ENCODE results near the gene SLC2A1. TPM values are rescaled to one million over a fixed set of nuclear protein-coding genes. Genes with fewer than 3 reads are reported as not detected.
A peak's percentile ranks its signal among the peaks of the same experiment; 100 is the strongest.

The SLC2A1 gene
- total and polyA plus RNA-seq, 9 of the 15 experiments (the other 6 are each of a cell fraction or from before 2014, with no cell fraction given) = 12.6 to 153 (median 48.0) TPM

DNA sequence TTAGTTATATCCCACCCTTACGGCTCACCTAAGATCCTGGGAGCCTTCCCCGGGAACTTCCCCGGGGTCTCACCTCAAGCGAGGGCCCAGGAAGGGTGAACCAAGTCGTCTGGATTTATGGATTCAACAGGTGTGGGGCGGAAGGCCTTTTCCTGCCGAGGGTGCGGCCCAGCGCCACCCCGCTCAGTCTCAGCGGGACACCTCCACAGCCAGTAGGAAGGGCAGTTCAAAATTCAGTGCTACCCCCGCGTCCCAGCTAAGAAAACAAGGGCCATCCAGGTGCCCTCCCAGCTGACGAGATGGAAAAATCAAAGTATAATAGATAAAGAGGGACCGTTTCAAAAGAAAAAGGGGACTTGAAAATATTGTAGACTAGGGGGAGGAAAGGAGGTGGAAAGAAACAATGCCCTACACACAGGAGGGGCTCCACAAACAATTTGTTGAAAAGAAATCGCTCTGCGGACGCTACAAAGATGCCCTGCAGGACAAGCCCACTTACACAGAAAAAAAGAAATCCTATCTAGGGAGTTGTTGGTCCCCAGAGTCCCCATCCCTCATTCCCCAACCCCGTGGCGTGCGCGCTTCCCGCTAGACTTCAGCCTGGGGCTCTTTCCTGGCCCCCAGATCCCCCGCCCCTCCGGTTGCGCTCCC is 1.3 kb downstream of the SLC2A1 start (continued):
- TF ChIP-seq, protein P1, sequence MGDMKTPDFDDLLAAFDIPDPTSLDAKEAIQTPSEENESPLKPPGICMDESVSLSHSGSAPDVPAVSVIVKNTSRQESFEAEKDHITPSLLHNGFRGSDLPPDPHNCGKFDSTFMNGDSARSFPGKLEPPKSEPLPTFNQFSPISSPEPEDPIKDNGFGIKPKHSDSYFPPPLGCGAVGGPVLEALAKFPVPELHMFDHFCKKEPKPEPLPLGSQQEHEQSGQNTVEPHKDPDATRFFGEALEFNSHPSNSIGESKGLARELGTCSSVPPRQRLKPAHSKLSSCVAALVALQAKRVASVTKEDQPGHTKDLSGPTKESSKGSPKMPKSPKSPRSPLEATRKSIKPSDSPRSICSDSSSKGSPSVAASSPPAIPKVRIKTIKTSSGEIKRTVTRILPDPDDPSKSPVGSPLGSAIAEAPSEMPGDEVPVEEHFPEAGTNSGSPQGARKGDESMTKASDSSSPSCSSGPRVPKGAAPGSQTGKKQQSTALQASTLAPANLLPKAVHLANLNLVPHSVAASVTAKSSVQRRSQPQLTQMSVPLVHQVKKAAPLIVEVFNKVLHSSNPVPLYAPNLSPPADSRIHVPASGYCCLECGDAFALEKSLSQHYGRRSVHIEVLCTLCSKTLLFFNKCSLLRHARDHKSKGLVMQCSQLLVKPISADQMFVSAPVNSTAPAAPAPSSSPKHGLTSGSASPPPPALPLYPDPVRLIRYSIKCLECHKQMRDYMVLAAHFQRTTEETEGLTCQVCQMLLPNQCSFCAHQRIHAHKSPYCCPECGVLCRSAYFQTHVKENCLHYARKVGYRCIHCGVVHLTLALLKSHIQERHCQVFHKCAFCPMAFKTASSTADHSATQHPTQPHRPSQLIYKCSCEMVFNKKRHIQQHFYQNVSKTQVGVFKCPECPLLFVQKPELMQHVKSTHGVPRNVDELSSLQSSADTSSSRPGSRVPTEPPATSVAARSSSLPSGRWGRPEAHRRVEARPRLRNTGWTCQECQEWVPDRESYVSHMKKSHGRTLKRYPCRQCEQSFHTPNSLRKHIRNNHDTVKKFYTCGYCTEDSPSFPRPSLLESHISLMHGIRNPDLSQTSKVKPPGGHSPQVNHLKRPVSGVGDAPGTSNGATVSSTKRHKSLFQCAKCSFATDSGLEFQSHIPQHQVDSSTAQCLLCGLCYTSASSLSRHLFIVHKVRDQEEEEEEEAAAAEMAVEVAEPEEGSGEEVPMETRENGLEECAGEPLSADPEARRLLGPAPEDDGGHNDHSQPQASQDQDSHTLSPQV (IDR thresholded peaks at IDR 0.05) = 0 out of 2 replicates have a peak, but pooled peaks have one; percentile 8
- TF ChIP-seq MAFG (tag; conservative IDR thresholded peaks at IDR 0.05) (no peak), HDAC6 (IDR thresholded peaks at IDR 0.05; ENCODE audit: low read depth, low read length) (no peak), HNRNPK (IDR thresholded peaks at IDR 0.05; ENCODE audit: low read depth, low read length, poor library complexity, severe bottlenecking) (no peak), PHB2 (IDR thresholded peaks at IDR 0.05; ENCODE audit: low read depth) (0 out of 2 replicates have a peak, but pooled peaks have one; percentile 14), CHD1 (IDR thresholded peaks at IDR 0.05; ENCODE audit: low read length) (peak; percentile 16), SIN3A (IDR thresholded peaks at IDR 0.05; ENCODE audit: borderline replicate concordance in 2 of 2, control insufficient read depth in 1 of 2, low read depth in 2 of 2, low read length in 2 of 2) (peak in 1 of 2 experiments; percentile 63; a peak in 2 of 4 replicates), ZNF395 (CRISPR knock-in tag; IDR thresholded peaks at IDR 0.05) (no peak), UBTF (IDR thresholded peaks at IDR 0.05; ENCODE audit: borderline replicate concordance in 1 of 2, low read depth in 2 of 2, low read length in 2 of 2) (0 out of 4 replicates have a peak, but pooled peaks of 1 of the 2 experiments have one; percentile 44), ZKSCAN1 (IDR thresholded peaks at IDR 0.05; ENCODE audit: low read depth, low read length) (no peak)
- TF ChIP-seq, protein P2, sequence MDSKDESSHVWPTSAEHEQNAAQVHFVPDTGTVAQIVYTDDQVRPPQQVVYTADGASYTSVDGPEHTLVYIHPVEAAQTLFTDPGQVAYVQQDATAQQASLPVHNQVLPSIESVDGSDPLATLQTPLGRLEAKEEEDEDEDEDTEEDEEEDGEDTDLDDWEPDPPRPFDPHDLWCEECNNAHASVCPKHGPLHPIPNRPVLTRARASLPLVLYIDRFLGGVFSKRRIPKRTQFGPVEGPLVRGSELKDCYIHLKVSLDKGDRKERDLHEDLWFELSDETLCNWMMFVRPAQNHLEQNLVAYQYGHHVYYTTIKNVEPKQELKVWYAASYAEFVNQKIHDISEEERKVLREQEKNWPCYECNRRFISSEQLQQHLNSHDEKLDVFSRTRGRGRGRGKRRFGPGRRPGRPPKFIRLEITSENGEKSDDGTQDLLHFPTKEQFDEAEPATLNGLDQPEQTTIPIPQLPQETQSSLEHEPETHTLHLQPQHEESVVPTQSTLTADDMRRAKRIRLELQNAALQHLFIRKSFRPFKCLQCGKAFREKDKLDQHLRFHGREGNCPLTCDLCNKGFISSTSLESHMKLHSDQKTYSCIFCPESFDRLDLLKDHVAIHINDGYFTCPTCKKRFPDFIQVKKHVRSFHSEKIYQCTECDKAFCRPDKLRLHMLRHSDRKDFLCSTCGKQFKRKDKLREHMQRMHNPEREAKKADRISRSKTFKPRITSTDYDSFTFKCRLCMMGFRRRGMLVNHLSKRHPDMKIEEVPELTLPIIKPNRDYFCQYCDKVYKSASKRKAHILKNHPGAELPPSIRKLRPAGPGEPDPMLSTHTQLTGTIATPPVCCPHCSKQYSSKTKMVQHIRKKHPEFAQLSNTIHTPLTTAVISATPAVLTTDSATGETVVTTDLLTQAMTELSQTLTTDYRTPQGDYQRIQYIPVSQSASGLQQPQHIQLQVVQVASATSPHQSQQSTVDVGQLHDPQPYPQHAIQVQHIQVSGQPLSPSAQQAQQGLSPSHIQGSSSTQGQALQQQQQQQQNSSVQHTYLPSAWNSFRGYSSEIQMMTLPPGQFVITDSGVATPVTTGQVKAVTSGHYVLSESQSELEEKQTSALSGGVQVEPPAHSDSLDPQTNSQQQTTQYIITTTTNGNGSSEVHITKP (IDR thresholded peaks at IDR 0.05; ENCODE audit: partially characterized antibody) = peak; percentile 33
- TF ChIP-seq, protein P3, sequence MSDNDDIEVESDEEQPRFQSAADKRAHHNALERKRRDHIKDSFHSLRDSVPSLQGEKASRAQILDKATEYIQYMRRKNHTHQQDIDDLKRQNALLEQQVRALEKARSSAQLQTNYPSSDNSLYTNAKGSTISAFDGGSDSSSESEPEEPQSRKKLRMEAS (CRISPR knock-in tag; IDR thresholded peaks at IDR 0.05) = 0 out of 2 replicates have a peak, but pooled peaks have one; percentile 5
